ENCODE measurements around the gene CDIP1.
"Not testable (repeated sequence)": the region's sequence is repeated elsewhere in the genome, so short reads cannot be mapped to it uniquely, and the experiment has no call there.

- TF ChIP-seq, protein P1, sequence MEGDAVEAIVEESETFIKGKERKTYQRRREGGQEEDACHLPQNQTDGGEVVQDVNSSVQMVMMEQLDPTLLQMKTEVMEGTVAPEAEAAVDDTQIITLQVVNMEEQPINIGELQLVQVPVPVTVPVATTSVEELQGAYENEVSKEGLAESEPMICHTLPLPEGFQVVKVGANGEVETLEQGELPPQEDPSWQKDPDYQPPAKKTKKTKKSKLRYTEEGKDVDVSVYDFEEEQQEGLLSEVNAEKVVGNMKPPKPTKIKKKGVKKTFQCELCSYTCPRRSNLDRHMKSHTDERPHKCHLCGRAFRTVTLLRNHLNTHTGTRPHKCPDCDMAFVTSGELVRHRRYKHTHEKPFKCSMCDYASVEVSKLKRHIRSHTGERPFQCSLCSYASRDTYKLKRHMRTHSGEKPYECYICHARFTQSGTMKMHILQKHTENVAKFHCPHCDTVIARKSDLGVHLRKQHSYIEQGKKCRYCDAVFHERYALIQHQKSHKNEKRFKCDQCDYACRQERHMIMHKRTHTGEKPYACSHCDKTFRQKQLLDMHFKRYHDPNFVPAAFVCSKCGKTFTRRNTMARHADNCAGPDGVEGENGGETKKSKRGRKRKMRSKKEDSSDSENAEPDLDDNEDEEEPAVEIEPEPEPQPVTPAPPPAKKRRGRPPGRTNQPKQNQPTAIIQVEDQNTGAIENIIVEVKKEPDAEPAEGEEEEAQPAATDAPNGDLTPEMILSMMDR (conservative IDR thresholded peaks at IDR 0.05; ENCODE audit: low read depth in 2 of 2) = not testable (repeated sequence)
- not testable (repeated sequence) for TF ChIP-seq POLR2AphosphoS5 (IDR thresholded peaks at IDR 0.05; ENCODE audit: low read depth); EZH2 (IDR thresholded peaks at IDR 0.05; ENCODE audit: low read depth, unreplicated experiment); JUNB (IDR thresholded peaks at IDR 0.05; ENCODE audit: unreplicated experiment); ZNF462 (CRISPR knock-in tag; IDR thresholded peaks at IDR 0.05); REST (IDR thresholded peaks at IDR 0.05; ENCODE audit: unreplicated experiment); CREB1 (CRISPR knock-in tag; IDR thresholded peaks at IDR 0.05; ENCODE audit: low read depth); ZNF331 (CRISPR knock-in tag; IDR thresholded peaks at IDR 0.05; ENCODE audit: low read depth); STAT1 (IDR thresholded peaks at IDR 0.05; ENCODE audit: unreplicated experiment); EZH2phosphoT487 (IDR thresholded peaks at IDR 0.05; ENCODE audit: unreplicated experiment); ZNF114 (CRISPR knock-in tag; IDR thresholded peaks at IDR 0.05); NANOG (IDR thresholded peaks at IDR 0.05; ENCODE audit: borderline replicate concordance)
- TF ChIP-seq, protein P2, sequence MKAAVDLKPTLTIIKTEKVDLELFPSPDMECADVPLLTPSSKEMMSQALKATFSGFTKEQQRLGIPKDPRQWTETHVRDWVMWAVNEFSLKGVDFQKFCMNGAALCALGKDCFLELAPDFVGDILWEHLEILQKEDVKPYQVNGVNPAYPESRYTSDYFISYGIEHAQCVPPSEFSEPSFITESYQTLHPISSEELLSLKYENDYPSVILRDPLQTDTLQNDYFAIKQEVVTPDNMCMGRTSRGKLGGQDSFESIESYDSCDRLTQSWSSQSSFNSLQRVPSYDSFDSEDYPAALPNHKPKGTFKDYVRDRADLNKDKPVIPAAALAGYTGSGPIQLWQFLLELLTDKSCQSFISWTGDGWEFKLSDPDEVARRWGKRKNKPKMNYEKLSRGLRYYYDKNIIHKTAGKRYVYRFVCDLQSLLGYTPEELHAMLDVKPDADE (IDR thresholded peaks at IDR 0.05) = not testable (repeated sequence)
Measured at GRCh38 chr16:4573926-4574325, 35.4 kb upstream of the CDIP1 start.
